ENCODE data around the gene MUC3A. TPM values are rescaled to one million over a fixed set of nuclear protein-coding genes. Genes with fewer than 3 reads are reported as not detected.

The MUC3A gene
- polyA plus RNA-seq, 1 of the 3 experiments (the other 2 are of a cell fraction) = 0.03 TPM

DNA sequence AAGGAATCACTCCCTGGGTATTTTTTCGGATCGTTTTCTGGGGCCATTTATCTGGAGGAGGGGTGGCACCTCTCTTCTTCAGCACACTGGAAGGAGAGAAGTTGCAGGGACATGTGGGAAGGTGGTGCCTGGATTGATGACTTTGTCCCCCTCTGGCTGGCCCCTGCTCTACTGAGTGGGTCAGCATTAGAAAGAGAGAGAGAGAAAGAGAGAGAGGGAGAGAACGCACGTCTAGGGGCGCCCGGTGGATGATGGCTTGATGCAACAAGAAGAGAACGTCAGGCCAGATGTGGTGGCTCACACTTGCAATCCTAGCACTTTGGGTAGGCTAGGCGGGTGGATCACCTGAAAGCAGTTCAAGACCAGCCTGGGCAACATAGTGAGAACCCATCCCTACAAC lies 14.5 kb downstream of the MUC3A start (continued):
- TF ChIP-seq NRF1 (IDR thresholded peaks at IDR 0.05; ENCODE audit: low read depth, low read length) (no peak), NFIC (IDR thresholded peaks at IDR 0.05; ENCODE audit: borderline replicate concordance) (no peak)

DNA sequence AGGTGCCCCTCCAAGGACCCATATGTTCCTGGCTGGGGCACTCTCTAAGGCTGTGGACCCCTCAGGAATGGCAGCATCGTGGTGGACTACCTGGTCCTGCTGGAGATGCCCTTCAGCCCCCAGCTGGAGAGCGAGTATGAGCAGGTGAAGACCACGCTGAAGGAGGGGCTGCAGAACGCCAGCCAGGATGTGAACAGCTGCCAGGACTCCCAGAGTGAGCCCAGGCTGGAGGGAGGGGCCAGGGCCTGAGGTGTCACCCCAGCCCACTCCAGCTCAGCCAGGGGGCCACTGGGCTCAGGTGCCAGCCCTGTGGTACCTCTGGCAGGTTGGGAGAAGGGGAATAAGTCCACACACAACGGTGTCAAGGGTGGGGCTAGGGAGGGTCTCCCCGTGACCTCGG lies 15.3 kb downstream of the MUC3A start:
- ChIA-PET CTCF (interaction anchor here (1.1 to 2.4 kb wide), 4 partner anchors 20 to 113 kb away, joined by 4 to 21 read pairs (median 5); no protein-coding TSS in a partner anchor), POLR2A (no interaction called here)
- TF ChIP-seq GABPA (IDR thresholded peaks at IDR 0.05; ENCODE audit: low read depth) (no peak), GATA2 (CRISPR knock-in tag; IDR thresholded peaks at IDR 0.05) (no peak), YY1 (IDR thresholded peaks at IDR 0.05; ENCODE audit: low read depth) (no peak), MAX (IDR thresholded peaks at IDR 0.05; ENCODE audit: low read depth) (no peak), MEF2A (IDR thresholded peaks at IDR 0.05; ENCODE audit: borderline replicate concordance, low read depth) (no peak), PBX3 (IDR thresholded peaks at IDR 0.05) (no peak), RAD21 (IDR thresholded peaks at IDR 0.05; ENCODE audit: low read length) (no peak), SIN3A (IDR thresholded peaks at IDR 0.05; ENCODE audit: borderline replicate concordance, low read depth, low read length) (no peak), EZH2phosphoT487 (IDR thresholded peaks at IDR 0.05; ENCODE audit: borderline replicate concordance, low read depth) (no peak), TAF1 (IDR thresholded peaks at IDR 0.05; ENCODE audit: borderline replicate concordance, low read depth, low read length) (no peak), CHD2 (IDR thresholded peaks at IDR 0.05; ENCODE audit: low read length, partially characterized antibody) (no peak), TCF12 (IDR thresholded peaks at IDR 0.05) (no peak), MXI1 (IDR thresholded peaks at IDR 0.05; ENCODE audit: low read depth, low read length) (no peak), EP300 (IDR thresholded peaks at IDR 0.05; ENCODE audit: borderline replicate concordance in 1 of 2, low read depth in 1 of 2, low read length in 1 of 2) (no peak), ELF1 (IDR thresholded peaks at IDR 0.05) (no peak), FOSL2 (IDR thresholded peaks at IDR 0.05; ENCODE audit: borderline replicate concordance, low read depth) (no peak), RFX5 (IDR thresholded peaks at IDR 0.05; ENCODE audit: low read length) (no peak), NFIC (IDR thresholded peaks at IDR 0.05; ENCODE audit: borderline replicate concordance) (no peak)
- TF ChIP-seq, protein P1, sequence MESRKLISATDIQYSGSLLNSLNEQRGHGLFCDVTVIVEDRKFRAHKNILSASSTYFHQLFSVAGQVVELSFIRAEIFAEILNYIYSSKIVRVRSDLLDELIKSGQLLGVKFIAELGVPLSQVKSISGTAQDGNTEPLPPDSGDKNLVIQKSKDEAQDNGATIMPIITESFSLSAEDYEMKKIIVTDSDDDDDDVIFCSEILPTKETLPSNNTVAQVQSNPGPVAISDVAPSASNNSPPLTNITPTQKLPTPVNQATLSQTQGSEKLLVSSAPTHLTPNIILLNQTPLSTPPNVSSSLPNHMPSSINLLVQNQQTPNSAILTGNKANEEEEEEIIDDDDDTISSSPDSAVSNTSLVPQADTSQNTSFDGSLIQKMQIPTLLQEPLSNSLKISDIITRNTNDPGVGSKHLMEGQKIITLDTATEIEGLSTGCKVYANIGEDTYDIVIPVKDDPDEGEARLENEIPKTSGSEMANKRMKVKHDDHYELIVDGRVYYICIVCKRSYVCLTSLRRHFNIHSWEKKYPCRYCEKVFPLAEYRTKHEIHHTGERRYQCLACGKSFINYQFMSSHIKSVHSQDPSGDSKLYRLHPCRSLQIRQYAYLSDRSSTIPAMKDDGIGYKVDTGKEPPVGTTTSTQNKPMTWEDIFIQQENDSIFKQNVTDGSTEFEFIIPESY (IDR thresholded peaks at IDR 0.05; ENCODE audit: borderline replicate concordance, low read depth) = no peak
- TF ChIP-seq, protein P2, sequence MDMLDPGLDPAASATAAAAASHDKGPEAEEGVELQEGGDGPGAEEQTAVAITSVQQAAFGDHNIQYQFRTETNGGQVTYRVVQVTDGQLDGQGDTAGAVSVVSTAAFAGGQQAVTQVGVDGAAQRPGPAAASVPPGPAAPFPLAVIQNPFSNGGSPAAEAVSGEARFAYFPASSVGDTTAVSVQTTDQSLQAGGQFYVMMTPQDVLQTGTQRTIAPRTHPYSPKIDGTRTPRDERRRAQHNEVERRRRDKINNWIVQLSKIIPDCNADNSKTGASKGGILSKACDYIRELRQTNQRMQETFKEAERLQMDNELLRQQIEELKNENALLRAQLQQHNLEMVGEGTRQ (IDR thresholded peaks at IDR 0.05; ENCODE audit: borderline replicate concordance, low read depth, low read length) = no peak
- no peaks in the 10 kb centered on the region for H3K79me2 ChIP-seq (ENCODE audit: insufficient read depth)
- H3K9ac ChIP-seq = no peak overlapping the region
- 6% methylated on average over 7 of the region's 7 CpGs for WGBS (ENCODE audit: low lambda C conversion rate)
- no peaks in the 10 kb centered on the region for H3K9me2 ChIP-seq
- no peak overlapping the region for H3K4me2 ChIP-seq
- H2AFZ ChIP-seq (ENCODE audit: low read depth) = no peak overlapping the region
- H3K27ac ChIP-seq (ENCODE audit: low read depth in 2 of 2, low read length in 1 of 2) = no peak overlapping the region
- H3K4me1 ChIP-seq (ENCODE audit: control insufficient read depth in 1 of 2, insufficient read depth in 2 of 2, low read depth in 1 of 2, low read length in 1 of 2) = peaks cover 0 to 7% of the 10 kb centered on the region in 2 experiments; a peak in 1 of 4 replicates
- peaks cover 97% of the 10 kb centered on the region for H3K27me3 ChIP-seq (ENCODE audit: insufficient read depth)
- H3K36me3 ChIP-seq (replicated peaks in 1 of 2; ENCODE audit: control insufficient read depth in 1 of 2, insufficient read depth in 2 of 2, low read length in 1 of 2) = no peaks in the 10 kb centered on the region
- H4K20me1 ChIP-seq (ENCODE audit: insufficient read depth) = no peaks in the 10 kb centered on the region
- no peaks in the 10 kb centered on the region for H3F3A ChIP-seq (replicated peaks; ENCODE audit: insufficient read depth)
- H3K4me3 ChIP-seq (ENCODE audit: low read depth in 2 of 2, low read length in 1 of 2) = no peak overlapping the region
- DNase-seq = no peak
- no peaks in the 10 kb centered on the region for H3K9me3 ChIP-seq
